GM10266 (cell line): ENCODE data around the gene ITPKC.

Source experiments
- DNase-seq: peaks from one replicate; pipeline ENCODE4 v3.0.0; 2012; ENCODE audit errors: extremely low spot score
- TF ChIP-seq, protein P1 (sequence below): IDR thresholded peaks from 2 replicates; pipeline ENCODE4 v1.5.1; 2012; ENCODE audit warnings: mild to moderate bottlenecking, low read depth; ENCODE audit not compliant: control insufficient read depth, insufficient read depth; ENCODE audit errors: missing control alignments

The ITPKC gene

DNA sequence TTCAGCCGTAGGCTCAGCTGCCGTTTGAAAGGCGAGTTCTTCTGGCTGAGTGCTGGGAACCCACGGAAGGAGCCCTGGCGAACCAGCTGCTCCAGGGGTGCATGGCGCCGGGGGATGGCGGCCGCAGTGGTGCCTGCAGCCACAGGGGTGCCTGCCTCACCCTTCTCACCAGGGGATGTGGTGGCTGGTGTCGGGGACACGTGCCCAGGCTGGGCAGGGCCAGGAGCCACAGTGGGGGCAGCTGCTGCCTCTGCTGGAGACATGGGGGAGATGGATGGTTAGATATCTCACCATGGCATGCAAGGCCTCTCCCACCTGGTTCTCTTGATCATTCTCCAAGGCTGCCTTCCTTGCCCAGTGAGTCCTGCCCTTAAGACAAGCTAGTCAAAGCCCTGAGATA is 43.5 kb upstream of the ITPKC start:
- no peak for DNase-seq
- TF ChIP-seq, protein P1, sequence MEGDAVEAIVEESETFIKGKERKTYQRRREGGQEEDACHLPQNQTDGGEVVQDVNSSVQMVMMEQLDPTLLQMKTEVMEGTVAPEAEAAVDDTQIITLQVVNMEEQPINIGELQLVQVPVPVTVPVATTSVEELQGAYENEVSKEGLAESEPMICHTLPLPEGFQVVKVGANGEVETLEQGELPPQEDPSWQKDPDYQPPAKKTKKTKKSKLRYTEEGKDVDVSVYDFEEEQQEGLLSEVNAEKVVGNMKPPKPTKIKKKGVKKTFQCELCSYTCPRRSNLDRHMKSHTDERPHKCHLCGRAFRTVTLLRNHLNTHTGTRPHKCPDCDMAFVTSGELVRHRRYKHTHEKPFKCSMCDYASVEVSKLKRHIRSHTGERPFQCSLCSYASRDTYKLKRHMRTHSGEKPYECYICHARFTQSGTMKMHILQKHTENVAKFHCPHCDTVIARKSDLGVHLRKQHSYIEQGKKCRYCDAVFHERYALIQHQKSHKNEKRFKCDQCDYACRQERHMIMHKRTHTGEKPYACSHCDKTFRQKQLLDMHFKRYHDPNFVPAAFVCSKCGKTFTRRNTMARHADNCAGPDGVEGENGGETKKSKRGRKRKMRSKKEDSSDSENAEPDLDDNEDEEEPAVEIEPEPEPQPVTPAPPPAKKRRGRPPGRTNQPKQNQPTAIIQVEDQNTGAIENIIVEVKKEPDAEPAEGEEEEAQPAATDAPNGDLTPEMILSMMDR, result no peak

DNA sequence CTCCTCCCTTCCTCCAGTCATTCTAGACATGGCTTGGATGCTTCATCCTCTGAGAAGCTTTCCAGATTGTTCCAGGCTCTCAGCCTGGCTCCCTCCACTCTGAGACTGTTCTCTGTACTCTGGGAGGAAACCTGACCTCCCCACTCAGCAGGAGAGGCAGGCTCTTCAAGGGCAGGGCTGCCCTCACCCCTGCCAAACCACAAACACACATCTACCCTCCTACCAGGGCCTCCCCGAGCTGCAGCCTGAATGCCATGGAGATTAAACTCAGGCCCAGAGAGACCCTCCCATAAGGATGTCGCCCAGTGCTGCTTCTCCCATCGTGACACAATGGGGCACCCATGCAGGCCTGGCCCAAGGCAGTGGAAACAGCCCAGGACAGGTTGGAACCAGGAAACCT is 42.6 kb upstream of the ITPKC start:
- DNase-seq, result no peak
- TF ChIP-seq, protein P1, result no peak

GRCh38 chr19:40677156-40677555 is 39.8 kb upstream of the ITPKC start:
- TF ChIP-seq, protein P1, result no peak
- DNase-seq, result no peak

DNA sequence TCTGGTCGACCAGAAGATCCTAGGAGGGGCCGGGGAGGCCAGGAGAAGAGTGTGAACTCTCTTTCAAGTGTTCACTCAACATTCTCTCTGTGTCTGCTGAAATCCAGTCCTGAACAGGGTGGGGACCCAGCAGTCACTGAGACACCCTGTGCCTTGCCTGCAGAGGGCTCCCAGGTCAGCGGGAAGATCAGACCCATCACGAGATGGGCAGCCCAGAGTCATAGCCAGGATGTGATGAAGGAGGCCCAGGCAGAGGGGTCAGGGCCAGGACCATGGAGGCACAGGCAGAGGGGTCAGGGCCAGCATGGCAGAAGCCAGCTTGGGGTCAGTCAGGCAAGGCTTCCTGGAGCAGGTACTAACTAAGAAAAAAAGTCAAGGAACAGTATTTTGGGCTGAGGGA is 35.9 kb upstream of the ITPKC start:
- no peak for DNase-seq
- TF ChIP-seq, protein P1, result no peak

DNA sequence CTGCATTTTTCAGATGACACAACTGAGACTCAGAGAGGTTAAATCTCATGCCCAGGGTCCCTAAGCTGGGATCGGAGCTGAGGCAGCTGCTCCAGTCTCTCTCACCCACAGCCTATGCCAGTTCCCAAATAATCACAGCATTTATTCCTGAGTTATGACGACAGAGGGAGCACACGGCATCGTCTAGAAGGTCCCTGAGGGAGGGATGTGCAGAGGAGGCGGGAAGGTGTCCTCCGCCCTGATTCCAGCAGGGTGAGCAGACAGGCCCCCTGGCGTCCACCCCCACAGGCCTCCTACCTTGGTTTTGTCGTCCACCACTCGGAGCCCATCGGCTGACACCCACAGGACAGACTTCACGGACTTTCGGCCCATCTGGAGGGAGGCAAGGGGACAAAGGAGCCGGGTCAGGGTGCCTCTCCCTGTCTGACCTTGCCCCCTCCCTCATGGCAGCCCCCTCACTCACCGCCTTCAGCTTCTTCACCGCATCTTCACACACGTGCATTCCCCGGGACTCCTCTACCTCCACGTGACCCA is 34.4 kb upstream of the ITPKC start:
- TF ChIP-seq, protein P1, result no peak
- no peak for DNase-seq

GRCh38 chr19:40683437-40683836 is 33.5 kb upstream of the ITPKC start:
- DNase-seq, result no peak
- TF ChIP-seq, protein P1, result no peak

DNA sequence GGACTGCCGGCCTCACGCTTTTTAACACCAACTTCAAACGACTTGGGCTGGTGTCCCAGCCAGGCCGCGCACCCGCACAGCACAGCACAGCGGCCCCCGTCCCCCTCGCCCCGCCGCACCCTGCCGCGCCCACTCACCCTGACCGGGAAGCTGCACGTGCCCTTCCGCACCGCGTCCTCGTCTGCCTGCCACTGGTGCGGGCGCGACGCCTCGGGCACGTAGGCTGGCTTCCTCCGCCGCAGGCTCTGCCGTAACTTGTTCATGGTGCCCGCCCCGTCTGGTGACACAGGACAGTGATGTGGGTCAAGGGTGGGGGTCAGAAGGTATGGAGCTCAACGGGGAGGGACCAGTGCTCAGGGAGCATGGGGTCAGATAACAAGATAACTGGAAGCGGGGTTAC is 32.6 kb upstream of the ITPKC start:
- no peak for DNase-seq
- TF ChIP-seq, protein P1, result no peak
